Raji (cell line): ENCODE data around the gene SERPINB2.

Source experiments
- POLR2A ChIP-seq: IDR thresholded peaks from 2 replicates; pipeline ENCODE4 v1.6.1; 2011; ENCODE audit warnings: low read depth, low read length, control low read depth; ENCODE audit not compliant: insufficient read depth

SERPINB2 gene

GRCh38 chr18:63887424-63887823 is at the start of gene SERPINB2:
SERPINB2 (plus strand) TSS chr18:63887705; CDS start chr18:63891445, 3,740 bp downstream.
- no peak for TF ChIP-seq POLR2A

- TF ChIP-seq POLR2A: no peak
These were observed 44.5 kb upstream of the SERPINB2 start for GRCh38 chr18:63843008-63843407.

- no peak for TF ChIP-seq POLR2A
These were observed 43.3 kb upstream of the SERPINB2 start for GRCh38 chr18:63844254-63844653.

- TF ChIP-seq POLR2A: no peak
These were observed 39.3 kb upstream of the SERPINB2 start for GRCh38 chr18:63848159-63848558.

- no peak for TF ChIP-seq POLR2A
These were observed 37.5 kb upstream of the SERPINB2 start for GRCh38 chr18:63850020-63850419.

- TF ChIP-seq POLR2A: no peak
These were observed 36.9 kb upstream of the SERPINB2 start for GRCh38 chr18:63850636-63851035.

- no peak for TF ChIP-seq POLR2A
These were observed 29.0 kb upstream of the SERPINB2 start for GRCh38 chr18:63858456-63858855.

- TF ChIP-seq POLR2A: no peak
These were observed 27.6 kb upstream of the SERPINB2 start for GRCh38 chr18:63859781-63860475.

- TF ChIP-seq POLR2A: no peak
These were observed 27.0 kb upstream of the SERPINB2 start for GRCh38 chr18:63860531-63860930.

GRCh38 chr18:63867368-63868125 is 20.0 kb upstream of the SERPINB2 start:
- no peak for TF ChIP-seq POLR2A

- TF ChIP-seq POLR2A: no peak
These were observed 19.0 kb upstream of the SERPINB2 start for GRCh38 chr18:63868546-63868945.

GRCh38 chr18:63869374-63869773 is 18.1 kb upstream of the SERPINB2 start:
- TF ChIP-seq POLR2A: no peak

- no peak for TF ChIP-seq POLR2A
These were observed 17.7 kb upstream of the SERPINB2 start for GRCh38 chr18:63869851-63870250.

GRCh38 chr18:63871836-63872235 is 15.7 kb upstream of the SERPINB2 start:
- TF ChIP-seq POLR2A: no peak

GRCh38 chr18:63872586-63872985 is 14.9 kb upstream of the SERPINB2 start:
- no peak for TF ChIP-seq POLR2A

GRCh38 chr18:63878343-63878742 is 9.2 kb upstream of the SERPINB2 start:
- TF ChIP-seq POLR2A: no peak
